H1 (cell line): ENCODE data around the gene PAX7. TPM values are rescaled to one million over a fixed set of nuclear protein-coding genes. Genes with fewer than 3 reads are reported as not detected.

ENCODE experiments used
- CEBPB ChIP-seq: IDR thresholded peaks from 2 replicates; pipeline ENCODE4 v1.6.1; 2012; ENCODE audit warnings: low read depth, low read length
- FOSL1 ChIP-seq: IDR thresholded peaks from 2 replicates; pipeline ENCODE4 v1.6.1; 2011; ENCODE audit warnings: mild to moderate bottlenecking, low read depth, low read length, moderate library complexity; ENCODE audit not compliant: insufficient read depth
- GABPA ChIP-seq: IDR thresholded peaks from 2 replicates; pipeline ENCODE4 v1.6.1; 2011; ENCODE audit warnings: mild to moderate bottlenecking, low read length, moderate library complexity, borderline replicate concordance; ENCODE audit not compliant: insufficient read depth
- PHF8 ChIP-seq: fragments of 200-600 bp; sonication (generic); conservative IDR thresholded peaks from 2 replicates; pipeline ENCODE4 v1.7.1; 2012; ENCODE audit warnings: low read depth, mild to moderate bottlenecking, inconsistent platforms, low read length, moderate library complexity
- SIRT6 ChIP-seq: IDR thresholded peaks from one replicate; pipeline ENCODE4 v1.7.1; 2012; ENCODE audit warnings: low read length, inconsistent platforms
- SP2 ChIP-seq: IDR thresholded peaks from 2 replicates; pipeline ENCODE4 v1.6.1; 2012; ENCODE audit warnings: mild to moderate bottlenecking, low read length, inconsistent platforms
- TBP ChIP-seq: IDR thresholded peaks from 2 replicates; pipeline ENCODE4 v1.6.1; 2011; ENCODE audit warnings: low read depth, low read length, improper control_type of control experiment
- ZNF274 ChIP-seq: IDR thresholded peaks from 2 replicates; pipeline ENCODE4 v1.7.0; 2012; ENCODE audit warnings: low read length, borderline replicate concordance; ENCODE audit errors: extremely low read depth
- polyA plus RNA-seq, 7 experiments: library from polyadenylated mRNA; depleted of rRNA in 3 of 7; stranded (reverse) in 5 of 7; unstranded in 2 of 7; fragments of >200 nt in 5 of 7; fragments of 200-250 nt in 2 of 7; gene quantifications; 1 replicate in 5 of 7; 2 replicates in 1 of 7; 4 replicates in 1 of 7; pipeline versions ENCODE4 v1.2.1 to v1.2.3, GENCODE V29; 2011 to 2013; ENCODE audit warnings: missing spikeins in 2 of 7, mixed read lengths in 2 of 7
- total RNA-seq: library from RNA; stranded (reverse); fragmentation: NEBNext Ultra II Directional; extraction: Animal tissue kit (Norgen Biotek cat#: 25700); gene quantifications from 2 replicates; pipeline ENCODE4 v1.2.1, GENCODE V29; 2021
- TF ChIP-seq, protein P1 (sequence below): IDR thresholded peaks from 2 replicates; pipeline ENCODE4 v1.6.1; 2012; ENCODE audit warnings: inconsistent platforms

Gene PAX7
- total and polyA plus RNA-seq, 2 of the 8 experiments (the other 6 are each of a cell fraction or from before 2014, with no cell fraction given), result not detected

DNA sequence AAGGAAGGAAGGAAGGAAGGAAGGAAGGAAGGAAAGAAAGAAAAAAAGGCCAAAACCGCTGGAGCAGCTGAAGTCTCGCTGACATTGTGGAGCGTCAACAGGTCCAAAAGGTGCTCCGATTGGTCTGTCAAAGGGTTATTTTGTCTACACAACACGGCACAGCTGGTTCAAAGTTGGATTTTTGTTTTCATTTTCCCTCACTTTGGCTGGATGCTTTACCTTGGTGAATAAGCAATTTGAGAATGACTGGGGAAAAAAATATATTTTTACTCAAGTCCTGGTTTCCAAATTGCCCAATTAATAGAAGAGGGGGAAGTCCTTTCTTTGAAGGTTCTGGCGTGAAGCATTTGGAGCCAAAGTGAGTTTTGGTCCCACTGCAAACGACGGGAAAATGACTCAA lies 19.3 kb upstream of the PAX7 start (continued):
- TF ChIP-seq ZNF274 (no peak), GABPA (no peak), PHF8 (no peak), SIRT6 (no peak), FOSL1 (no peak), CEBPB (no peak), SP2 (no peak), TBP (no peak)
- TF ChIP-seq, protein P1, sequence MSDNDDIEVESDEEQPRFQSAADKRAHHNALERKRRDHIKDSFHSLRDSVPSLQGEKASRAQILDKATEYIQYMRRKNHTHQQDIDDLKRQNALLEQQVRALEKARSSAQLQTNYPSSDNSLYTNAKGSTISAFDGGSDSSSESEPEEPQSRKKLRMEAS, result no peak
